ENCODE results near the gene LRRC75A. TPM values are rescaled to one million over a fixed set of nuclear protein-coding genes. Genes with fewer than 3 reads are reported as not detected.

The LRRC75A gene
- total and polyA plus RNA-seq, 2 of the 8 experiments (the other 6 are each of a cell fraction or from before 2014, with no cell fraction given) = 9.7 to 9.9 TPM

GRCh38 chr17:16435925-16436886 is 55.8 kb downstream of the LRRC75A start (continued):
- TF ChIP-seq RBBP5 (IDR thresholded peaks at IDR 0.05; ENCODE audit: borderline replicate concordance, low read depth, low read length) (no peak), CBX8 (IDR thresholded peaks at IDR 0.05; ENCODE audit: borderline replicate concordance, low read depth, low read length) (no peak), BACH1 (IDR thresholded peaks at IDR 0.05; ENCODE audit: low read length) (no peak), JUND (IDR thresholded peaks at IDR 0.05; ENCODE audit: low read length) (no peak), CHD1 (IDR thresholded peaks at IDR 0.05; ENCODE audit: low read depth, low read length) (no peak), TEAD4 (IDR thresholded peaks at IDR 0.05; ENCODE audit: low read depth, low read length) (no peak), RFX5 (IDR thresholded peaks at IDR 0.05; ENCODE audit: borderline replicate concordance, low read depth, low read length) (no peak), CREB1 (IDR thresholded peaks at IDR 0.05) (no peak), CTBP2 (IDR thresholded peaks at IDR 0.05; ENCODE audit: borderline replicate concordance, insufficient read depth, insufficient read length, low read length) (no peak), SRF (IDR thresholded peaks at IDR 0.05; ENCODE audit: low read depth, low read length) (no peak)
- TF ChIP-seq, protein P1, sequence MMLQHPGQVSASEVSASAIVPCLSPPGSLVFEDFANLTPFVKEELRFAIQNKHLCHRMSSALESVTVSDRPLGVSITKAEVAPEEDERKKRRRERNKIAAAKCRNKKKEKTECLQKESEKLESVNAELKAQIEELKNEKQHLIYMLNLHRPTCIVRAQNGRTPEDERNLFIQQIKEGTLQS (IDR thresholded peaks at IDR 0.05; ENCODE audit: insufficient read depth, low read depth, low read length) = no peak

Measured in H1 (cell line).